Suprapubic skin (tissue), 4 donors: ENCODE data around the gene KRTAP1-4. TPM values are rescaled to one million over a fixed set of nuclear protein-coding genes. Genes with fewer than 3 reads are reported as not detected.

Experiments
- DNase-seq, 2 donors: peaks; one replicate each; pipeline ENCODE4 v3.0.0-alpha.2; 2019; ENCODE audit warnings: low spot score in 2 of 2
- H3K27ac ChIP-seq: fragments of 200-600 bp; sonication (generic); one replicate; pipeline ENCODE4 v1.5.1; 2019
- H3K27me3 ChIP-seq: fragments of 200-600 bp; sonication (generic); one replicate; pipeline ENCODE4 v1.5.1; 2019
- H3K36me3 ChIP-seq: fragments of 200-600 bp; sonication (generic); one replicate; pipeline ENCODE4 v1.5.1; 2019
- H3K4me1 ChIP-seq: fragments of 200-600 bp; sonication (generic); one replicate; pipeline ENCODE4 v1.5.1; 2019
- H3K4me3 ChIP-seq: fragments of 200-600 bp; sonication (generic); one replicate; pipeline ENCODE4 v1.5.1; 2019; ENCODE audit warnings: mild to moderate bottlenecking
- H3K9me3 ChIP-seq: fragments of 200-600 bp; sonication (generic); one replicate; pipeline ENCODE4 v1.5.1; 2019
- CTCF ChIP-seq, 2 donors: fragments of 200-600 bp in 1 of 2; fragments of 450-650 bp in 1 of 2; sonication (generic) in 1 of 2; IDR thresholded peaks; one replicate each; pipeline ENCODE4 v1.5.1; 2016 to 2019; ENCODE audit warnings: antibody characterized with exemption in 2 of 2, mild to moderate bottlenecking in 1 of 2, moderate library complexity in 1 of 2
- EP300 ChIP-seq: sonication (generic); formaldehyde crosslinking; IDR thresholded peaks from one replicate; pipeline ENCODE4 v1.6.1; 2017; ENCODE audit warnings: antibody characterized with exemption
- POLR2A ChIP-seq, 2 donors: fragments of 450-650 bp; IDR thresholded peaks; one replicate each; pipeline ENCODE4 v1.6.1; 2017; ENCODE audit warnings: antibody characterized with exemption in 2 of 2, mild to moderate bottlenecking in 2 of 2, moderate library complexity in 2 of 2
- POLR2AphosphoS5 ChIP-seq, 3 donors: sonication (generic); formaldehyde crosslinking; IDR thresholded peaks; one replicate each; pipeline ENCODE4 v1.6.1; 2017; ENCODE audit warnings: antibody characterized with exemption in 3 of 3
- WGBS: methylation state at CpG from one replicate; pipeline ENCODE4 v1.1.5; 2018; 5-methylcytosine and 5-hydroxymethylcytosine counted together
- total RNA-seq, 4 donors: library from RNA; depleted of rRNA; stranded (reverse); fragments of >200 nt; gene quantifications; one replicate each; pipeline ENCODE4 v1.1.0, GENCODE V29; 2016

KRTAP1-4 gene
- total RNA-seq, 4 donors from 2014 or later: 3.2 TPM; not detected in 3

GRCh38 chr17:41015454-41015853 lies 14.5 kb downstream of the KRTAP1-4 start:
- Histone ChIP-seq H3K9me3 (no peaks in the 10 kb centered on the region), H3K36me3 (no peaks in the 10 kb centered on the region), H3K27me3 (no peaks in the 10 kb centered on the region), H3K4me3 (no peak overlapping the region), H3K27ac (no peak overlapping the region), H3K4me1 (no peaks in the 10 kb centered on the region)
- 79% methylated on average over 7 of the region's 7 CpGs for WGBS
- no peak for DNase-seq
- TF ChIP-seq EP300 (no peak), CTCF (IDR thresholded peaks at IDR 0.05) (no peak), POLR2A (IDR thresholded peaks at IDR 0.05) (no peak), POLR2AphosphoS5 (IDR thresholded peaks at IDR 0.05) (no peak)

- Histone ChIP-seq H3K4me3 (no peak overlapping the region), H3K27ac (no peak overlapping the region), H3K9me3 (no peaks in the 10 kb centered on the region), H3K36me3 (no peaks in the 10 kb centered on the region), H3K4me1 (no peaks in the 10 kb centered on the region), H3K27me3 (no peaks in the 10 kb centered on the region)
- TF ChIP-seq POLR2A (IDR thresholded peaks at IDR 0.05) (no peak), EP300 (no peak), CTCF (IDR thresholded peaks at IDR 0.05) (no peak), POLR2AphosphoS5 (IDR thresholded peaks at IDR 0.05) (no peak)
- WGBS: 4% methylated on average over 1 of the region's 1 CpG
- no peak for DNase-seq
Measured at GRCh38 chr17:41013606-41014005, 16.4 kb downstream of the KRTAP1-4 start.

- Histone ChIP-seq H3K27me3 (no peaks in the 10 kb centered on the region), H3K4me1 (no peaks in the 10 kb centered on the region), H3K4me3 (no peak overlapping the region), H3K27ac (no peak overlapping the region), H3K9me3 (no peaks in the 10 kb centered on the region), H3K36me3 (no peaks in the 10 kb centered on the region)
- DNase-seq: no peak
- no peak for TF ChIP-seq EP300
- TF ChIP-seq CTCF (IDR thresholded peaks at IDR 0.05): no peak
- TF ChIP-seq POLR2A (IDR thresholded peaks at IDR 0.05): no peak
- no peak for TF ChIP-seq POLR2AphosphoS5 (IDR thresholded peaks at IDR 0.05)
- 81% methylated on average over 3 of the region's 3 CpGs for WGBS
Measured at GRCh38 chr17:41013181-41013580, 16.8 kb downstream of the KRTAP1-4 start.

GRCh38 chr17:41012326-41013120 lies 17.5 kb downstream of the KRTAP1-4 start:
- H3K4me1 ChIP-seq: no peaks in the 10 kb centered on the region
- H3K9me3 ChIP-seq: no peaks in the 10 kb centered on the region
- DNase-seq: no peak
- H3K27ac ChIP-seq: no peak overlapping the region
- no peaks in the 10 kb centered on the region for H3K36me3 ChIP-seq
- no peaks in the 10 kb centered on the region for H3K27me3 ChIP-seq
- 84% methylated on average over 6 of the region's 6 CpGs for WGBS
- TF ChIP-seq POLR2A (IDR thresholded peaks at IDR 0.05) (no peak), CTCF (IDR thresholded peaks at IDR 0.05) (no peak), EP300 (no peak), POLR2AphosphoS5 (IDR thresholded peaks at IDR 0.05) (no peak)
- no peak overlapping the region for H3K4me3 ChIP-seq

- no peaks in the 10 kb centered on the region for H3K36me3 ChIP-seq
- H3K9me3 ChIP-seq: no peaks in the 10 kb centered on the region
- no peak overlapping the region for H3K27ac ChIP-seq
- H3K27me3 ChIP-seq: no peaks in the 10 kb centered on the region
- no peak overlapping the region for H3K4me3 ChIP-seq
- DNase-seq: no peak
- TF ChIP-seq POLR2A (IDR thresholded peaks at IDR 0.05): no peak
- no peak for TF ChIP-seq POLR2AphosphoS5 (IDR thresholded peaks at IDR 0.05)
- no peak for TF ChIP-seq EP300
- no peak for TF ChIP-seq CTCF (IDR thresholded peaks at IDR 0.05)
- H3K4me1 ChIP-seq: no peaks in the 10 kb centered on the region
Measured at GRCh38 chr17:41010441-41010840, 19.6 kb downstream of the KRTAP1-4 start.
